Endometrial microvascular endothelial cells (primary cell): ENCODE measurements around the gene SLC19A1. TPM values are rescaled to one million over a fixed set of nuclear protein-coding genes. Genes with fewer than 3 reads are reported as not detected.
"Not testable (repeated sequence)": the region's sequence is repeated elsewhere in the genome, so short reads cannot be mapped to it uniquely, and the experiment has no call there.

Experiments
- in situ Hi-C: cut with HindIII; loops from 2 replicates; pipeline ENCODE4 v1.10.0; 2017; ENCODE audit warnings: low sequenced_read_pairs, low pct_unique_long_range_greater_than_20kb; ENCODE audit errors: inconsistent ontology term
- total RNA-seq: library from RNA; depleted of rRNA; stranded (reverse); fragments of >200 nt; gene quantifications from one replicate; pipeline ENCODE4 v1.2.3, GENCODE V29; 2015; ENCODE audit errors: inconsistent ontology term

Gene SLC19A1
- total RNA-seq, 1 donor from 2014 or later, result 32.3 TPM

- in situ Hi-C loops, result no loop called here
Measured at GRCh38 chr21:45502006-45502345, 40.3 kb downstream of the SLC19A1 start.

GRCh38 chr21:45501081-45502005 is 40.9 kb downstream of the SLC19A1 start:
- in situ Hi-C loops, result not testable (repeated sequence)

GRCh38 chr21:45499970-45500577 is 42.2 kb downstream of the SLC19A1 start:
- in situ Hi-C loops, result no loop called here

- in situ Hi-C loops, result no loop called here
Measured at GRCh38 chr21:45499201-45499750, 43.0 kb downstream of the SLC19A1 start.

GRCh38 chr21:45498646-45499000 is 43.6 kb downstream of the SLC19A1 start:
- in situ Hi-C loops, result no loop called here

- in situ Hi-C loops, result no loop called here
Measured at GRCh38 chr21:45497846-45498645, 44.2 kb downstream of the SLC19A1 start.

GRCh38 chr21:45496968-45497845 is 45.0 kb downstream of the SLC19A1 start:
- in situ Hi-C loops, result no loop called here

GRCh38 chr21:45496151-45496967 is 45.9 kb downstream of the SLC19A1 start:
- in situ Hi-C loops, result no loop called here

- in situ Hi-C loops, result no loop called here
Measured at GRCh38 chr21:45494851-45495680, 47.2 kb downstream of the SLC19A1 start.

- in situ Hi-C loops, result no loop called here
Measured at GRCh38 chr21:45494135-45494850, 47.9 kb downstream of the SLC19A1 start.

- in situ Hi-C loops, result no loop called here
Measured at GRCh38 chr21:45493401-45494001, 48.7 kb downstream of the SLC19A1 start.

GRCh38 chr21:45492765-45493164 is 49.5 kb downstream of the SLC19A1 start:
- in situ Hi-C loops, result no loop called here

- in situ Hi-C loops, result no loop called here
Measured at GRCh38 chr21:45491623-45492022, 50.6 kb downstream of the SLC19A1 start.

GRCh38 chr21:45491056-45491455 is 51.2 kb downstream of the SLC19A1 start:
- in situ Hi-C loops, result no loop called here

- in situ Hi-C loops, result no loop called here
Measured at GRCh38 chr21:45490049-45490731, 52.0 kb downstream of the SLC19A1 start.

- in situ Hi-C loops, result no loop called here
Measured at GRCh38 chr21:45489722-45489982, 52.6 kb downstream of the SLC19A1 start.
